Fibroblast of skin of abdomen (primary cell): ENCODE measurements around the gene ARL6IP6. TPM values are rescaled to one million over a fixed set of nuclear protein-coding genes. Genes with fewer than 3 reads are reported as not detected.
A peak's percentile ranks its signal among the peaks of the same experiment; 100 is the strongest.
"Not testable (repeated sequence)": the region's sequence is repeated elsewhere in the genome, so short reads cannot be mapped to it uniquely, and the experiment has no call there.

ENCODE experiments used
- DNase-seq: peaks from one replicate; pipeline ENCODE4 v3.0.0-alpha.2; 2013
- polyA plus RNA-seq, 2 experiments: library from polyadenylated mRNA; unstranded; fragments of 120-200 nt; gene quantifications; one replicate each; pipeline ENCODE4 v1.2.1, GENCODE V29; 2013; ENCODE audit not compliant: insufficient read length in 2 of 2

ARL6IP6 gene
- 32.4 TPM for polyA plus RNA-seq (2013, experiment 1 of 2; ENCODE audit: insufficient read length)
- 35.5 TPM for polyA plus RNA-seq (2013, experiment 2 of 2; ENCODE audit: insufficient read length)

DNA sequence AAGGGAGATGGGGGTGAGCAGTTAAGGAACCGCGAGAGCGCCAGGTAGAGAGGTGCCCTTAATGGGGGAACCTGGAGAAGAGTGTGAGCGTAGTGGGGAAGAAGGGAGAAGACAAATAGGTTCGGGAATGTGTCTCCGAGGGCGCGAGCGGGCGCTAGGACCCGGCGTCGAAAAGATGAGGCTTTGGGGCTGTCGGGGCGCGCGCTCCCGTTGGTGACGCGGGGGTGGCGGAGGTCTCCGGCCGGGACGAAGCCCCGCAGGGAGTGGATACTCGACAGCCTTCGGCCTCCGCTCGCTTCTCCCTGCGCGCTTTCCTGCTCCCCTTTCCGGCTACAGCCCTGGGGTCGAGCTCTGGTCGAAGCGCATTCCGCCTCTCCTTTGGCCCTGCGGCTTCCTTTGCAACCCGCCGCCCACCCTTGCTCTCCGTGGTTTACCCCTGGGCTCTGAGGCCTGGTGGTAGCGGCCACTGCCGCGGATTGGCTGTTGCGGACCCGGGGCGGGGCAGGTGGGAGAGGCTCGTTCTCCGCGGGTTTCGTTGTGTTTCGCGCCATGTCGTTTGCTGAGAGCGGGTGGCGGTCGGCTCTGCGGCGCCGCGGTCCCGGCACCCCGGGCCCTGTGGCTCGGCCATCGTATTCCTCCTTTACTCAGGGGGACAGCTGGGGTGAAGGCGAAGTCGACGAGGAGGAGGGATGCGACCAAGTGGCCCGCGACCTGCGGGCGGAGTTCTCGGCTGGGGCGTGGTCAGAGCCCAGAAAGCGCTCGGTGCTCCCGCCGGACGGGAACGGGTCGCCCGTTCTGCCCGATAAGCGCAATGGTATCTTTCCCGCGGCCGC, at the start of gene ARL6IP6:
Gene ARL6IP6, plus strand, starts transcription at position 545 of the 833 bp plus-strand sequence. Its CDS starts 5 bp downstream, at position 550.
- DNase-seq, result peak; percentile 91

DNA sequence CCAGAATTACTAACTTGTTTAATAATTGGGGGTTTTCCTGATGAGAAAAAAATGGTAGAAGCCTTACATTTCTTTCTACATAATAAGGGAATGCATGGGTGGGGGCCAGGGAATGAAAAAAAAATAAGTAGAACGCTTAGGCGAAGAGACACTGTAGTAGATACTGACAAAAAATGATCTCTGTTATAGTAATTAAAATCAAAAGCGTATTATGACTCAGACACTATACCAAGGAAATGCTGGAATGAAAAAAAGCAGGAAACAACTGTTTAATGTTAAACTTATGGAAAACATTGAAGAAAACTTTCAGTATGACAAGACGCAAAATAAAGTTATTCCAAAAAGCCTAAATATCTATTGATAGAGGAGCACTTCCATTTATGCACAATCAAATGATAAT, 44.1 kb upstream of the ARL6IP6 start:
- DNase-seq, result no peak

DNA sequence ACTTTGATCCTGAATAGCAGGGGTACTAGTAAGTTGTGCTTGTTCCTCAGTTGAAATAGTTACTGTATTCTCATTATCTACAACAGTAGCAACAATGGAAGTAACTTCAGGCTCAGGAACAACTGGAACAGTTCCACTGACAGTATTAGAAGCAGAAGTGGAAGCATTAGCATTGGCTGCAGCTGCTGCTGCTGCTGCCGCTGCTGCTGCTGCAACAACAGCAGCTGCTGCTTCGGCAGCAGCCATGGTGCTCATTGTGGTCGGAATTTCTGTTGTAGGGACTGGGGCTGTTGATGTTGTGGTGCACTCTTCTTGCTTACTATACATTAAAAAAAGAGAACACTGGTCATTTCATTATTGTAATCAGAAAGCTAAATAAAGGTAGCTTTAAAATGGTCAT, 42.0 kb upstream of the ARL6IP6 start:
- DNase-seq, result no peak

DNA sequence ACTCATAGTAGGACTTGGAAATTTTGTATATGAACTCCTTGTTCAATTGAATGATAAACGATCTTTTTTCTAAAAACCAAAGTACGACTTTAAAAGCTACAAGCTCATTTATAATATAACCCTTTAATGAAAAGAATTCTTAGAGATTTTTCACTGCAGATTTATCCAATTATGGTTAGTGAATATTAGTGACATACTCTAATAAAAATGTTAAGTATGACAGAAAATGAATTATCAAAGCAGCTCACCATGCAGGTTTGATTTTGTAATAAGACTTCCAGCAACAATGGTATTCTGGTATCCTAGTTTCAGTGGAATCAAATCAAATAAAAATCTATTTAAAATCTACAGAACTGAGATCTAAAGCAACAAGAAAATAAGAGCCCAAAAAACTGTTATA, 39.6 kb upstream of the ARL6IP6 start:
- peak; percentile 17 for DNase-seq

DNA sequence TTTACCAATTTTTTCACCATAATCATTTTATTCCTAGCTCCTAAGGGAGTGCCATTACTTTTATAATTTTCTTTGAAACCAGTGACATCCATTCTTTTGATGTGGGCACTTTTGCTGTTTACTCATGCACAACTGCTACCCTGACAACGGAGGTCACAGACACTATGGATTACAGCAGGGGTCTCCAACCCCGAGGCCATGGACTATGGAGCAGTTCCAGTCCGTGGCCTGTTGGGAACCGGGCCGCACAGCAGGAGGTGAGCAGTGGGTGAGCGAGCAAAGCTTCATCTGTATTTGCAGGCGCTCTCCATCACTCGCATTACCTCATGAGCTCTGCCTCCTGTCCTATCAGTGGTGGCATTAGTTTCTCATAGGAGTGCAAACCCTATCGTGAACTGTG, 35.8 kb upstream of the ARL6IP6 start:
- no peak for DNase-seq

DNA sequence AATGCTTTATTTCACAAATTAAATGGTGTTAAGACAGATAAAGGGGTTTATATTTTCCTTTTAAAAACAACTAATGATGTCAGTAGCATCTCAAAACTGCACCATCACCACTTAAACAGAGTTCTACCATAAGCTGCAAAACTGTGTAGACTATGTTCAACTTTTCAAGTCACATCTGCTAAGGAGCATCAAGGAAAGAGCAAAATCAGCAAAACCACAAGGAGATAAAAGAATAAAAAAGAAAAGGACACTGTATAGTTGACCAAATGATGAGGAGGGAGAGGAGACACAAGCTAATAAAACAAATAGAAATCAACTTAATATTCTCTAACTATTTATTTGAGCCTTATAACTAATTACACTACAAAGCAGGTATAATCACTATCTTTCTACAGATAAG, 35.0 kb upstream of the ARL6IP6 start:
- DNase-seq, result no peak

DNA sequence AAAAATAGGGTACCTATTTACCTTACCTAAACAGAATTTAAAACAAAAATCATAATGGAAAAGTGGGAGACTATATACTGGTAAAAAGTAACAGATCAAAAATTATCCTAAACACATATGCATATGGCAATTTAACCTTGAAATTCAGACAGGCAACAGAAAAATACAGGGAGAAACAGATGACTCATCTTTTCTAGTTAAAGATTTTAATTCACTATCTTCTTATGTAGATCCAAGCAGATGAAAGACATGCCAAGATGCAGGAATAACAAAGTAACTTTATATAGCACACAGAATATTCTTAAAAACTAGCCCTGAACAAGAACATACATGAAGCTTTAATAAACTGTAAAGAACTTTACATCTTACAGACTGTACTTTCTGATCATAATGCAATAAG, 32.1 kb upstream of the ARL6IP6 start:
- DNase-seq, result no peak

DNA sequence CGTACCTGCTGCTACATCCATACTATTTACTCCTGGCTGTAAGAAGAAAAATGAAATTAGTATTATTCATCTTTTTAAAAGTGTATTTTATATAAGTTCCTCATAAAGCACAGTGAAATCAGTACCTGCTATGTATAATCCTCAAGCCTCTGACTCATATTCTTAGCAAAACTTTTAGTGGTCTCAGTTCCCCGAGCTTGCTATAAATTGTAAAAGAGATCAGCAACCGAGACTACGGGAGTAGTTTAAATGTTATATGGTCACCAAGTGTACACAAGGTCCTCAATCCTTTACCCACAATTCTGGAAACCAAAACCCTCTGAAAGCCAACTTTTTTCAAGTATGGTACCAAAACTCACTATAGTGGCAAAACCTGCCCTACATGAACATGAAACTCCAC, 25.4 kb upstream of the ARL6IP6 start:
- DNase-seq, result no peak

DNA sequence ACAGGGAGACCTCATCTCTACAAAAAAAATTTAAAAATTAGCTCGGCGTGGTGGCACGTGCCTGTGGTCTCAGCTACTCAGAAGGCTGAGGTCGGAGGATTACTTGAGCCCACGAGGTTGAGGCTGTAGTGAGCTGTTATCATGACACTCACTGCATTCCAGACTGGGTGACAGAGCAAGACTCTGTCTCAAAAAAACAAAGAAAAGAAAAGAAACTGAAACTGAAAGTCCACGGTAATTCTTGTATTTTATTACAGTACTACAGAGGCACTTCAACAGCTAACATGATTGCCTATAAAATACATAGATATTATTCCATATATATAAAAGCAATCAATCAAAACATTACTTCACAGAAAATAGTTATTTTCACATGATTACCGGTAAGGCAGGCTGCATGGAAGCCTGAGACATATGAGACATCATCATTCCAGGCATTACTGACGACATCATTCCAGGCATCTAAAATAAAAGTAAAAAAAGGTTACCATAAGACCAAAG, 24.2 kb upstream of the ARL6IP6 start:
- DNase-seq, result peak; percentile 67

DNA sequence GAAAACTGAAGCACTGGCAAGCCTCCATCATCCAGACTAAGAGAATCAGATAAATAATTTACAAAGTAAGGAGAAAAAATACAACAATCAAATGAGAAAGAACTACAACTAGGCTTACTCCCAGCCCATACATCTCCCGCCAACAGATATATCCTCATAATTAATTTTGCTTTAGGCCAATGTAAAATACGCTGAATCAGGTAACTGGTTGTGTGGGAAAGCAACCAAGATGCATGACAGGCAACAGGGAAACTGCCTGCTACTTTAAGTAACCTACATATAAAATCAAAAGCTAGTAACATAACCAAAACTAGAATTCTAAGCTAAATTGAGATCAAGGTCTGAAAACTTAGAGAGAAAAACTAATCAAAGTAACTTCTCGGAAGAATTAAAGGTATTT, 22.7 kb upstream of the ARL6IP6 start:
- DNase-seq, result no peak

DNA sequence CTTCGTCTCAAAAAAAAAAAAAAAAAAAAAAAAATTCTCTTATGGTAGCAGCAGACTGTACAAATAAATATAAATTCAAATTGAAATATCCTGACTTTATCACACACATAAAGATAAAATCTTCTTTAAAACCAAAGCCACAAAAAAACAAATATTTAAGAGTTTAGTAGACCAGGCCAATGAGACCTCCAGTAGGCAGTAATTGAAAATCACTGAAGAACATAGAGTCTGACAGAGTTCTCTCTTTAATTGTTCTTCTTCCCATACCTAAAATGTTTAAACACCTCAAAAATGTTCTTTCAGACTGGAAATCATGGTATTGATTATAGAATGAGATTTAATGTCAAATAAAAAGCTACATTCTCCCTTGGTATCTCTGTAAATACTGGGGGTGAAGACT, 21.9 kb upstream of the ARL6IP6 start:
- DNase-seq, result peak; percentile 47

DNA sequence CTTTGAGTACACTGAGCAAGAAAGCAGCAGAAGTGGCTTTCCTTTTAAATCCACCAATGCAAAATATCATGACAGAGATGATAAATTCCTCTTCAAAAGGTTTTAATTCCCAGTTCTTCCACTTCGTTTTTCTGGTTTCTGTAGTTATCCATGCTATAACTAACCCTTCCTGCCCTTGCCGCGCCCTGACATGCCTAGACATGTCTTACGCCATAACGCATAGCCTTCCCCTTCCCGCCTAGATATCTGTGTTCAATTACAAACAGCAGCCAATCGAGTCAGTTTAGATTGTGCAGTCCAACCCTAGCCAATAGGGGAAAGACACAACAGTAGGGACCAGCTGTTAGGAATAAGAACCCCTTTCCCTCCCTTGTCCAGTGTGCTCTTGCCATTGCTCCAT, 17.2 kb upstream of the ARL6IP6 start:
- DNase-seq, result no peak

DNA sequence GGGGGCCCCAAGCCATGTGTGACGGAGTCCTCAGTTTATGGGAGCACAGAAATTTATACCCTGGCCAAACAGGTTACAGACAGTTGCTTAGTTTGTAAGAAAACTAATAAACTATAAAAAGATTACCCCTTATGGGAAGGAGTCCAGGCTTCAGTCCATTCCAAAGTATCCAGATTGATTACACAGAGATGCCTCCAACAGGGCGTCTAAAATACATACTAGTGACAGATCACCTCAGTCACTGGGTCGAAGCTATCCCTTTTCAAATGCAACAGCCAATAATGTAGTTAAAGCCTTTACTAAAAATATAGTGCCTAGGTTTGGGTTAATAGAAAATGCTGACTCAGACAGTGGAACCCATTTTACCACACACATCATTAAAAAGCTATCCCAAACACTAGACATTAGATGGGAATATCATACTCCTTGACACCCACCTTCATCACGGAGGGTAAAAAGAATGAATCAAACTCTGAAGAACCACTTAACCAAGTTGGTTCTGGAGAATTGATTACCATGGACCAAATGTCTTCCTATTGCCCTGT, 11.9 kb upstream of the ARL6IP6 start:
- no peak for DNase-seq

DNA sequence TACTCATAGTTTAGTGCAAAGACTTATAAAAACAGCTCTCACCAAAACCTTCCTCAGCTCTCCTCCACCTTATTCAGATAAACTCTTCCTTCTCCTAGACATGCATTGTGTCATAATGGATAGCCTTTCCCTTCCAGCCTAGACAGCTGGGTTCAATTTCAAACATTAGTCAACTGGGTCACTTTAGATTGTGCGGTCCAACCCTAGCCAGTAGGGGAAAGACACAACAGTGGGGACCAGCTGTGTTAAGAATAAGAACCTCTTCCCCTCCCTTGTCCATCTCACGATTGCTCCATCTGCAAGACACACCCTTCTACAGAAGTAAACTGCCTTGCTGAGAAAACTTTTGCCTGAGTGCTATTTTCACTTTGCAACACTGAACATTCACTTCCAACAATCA, 9.7 kb upstream of the ARL6IP6 start:
- no peak for DNase-seq

DNA sequence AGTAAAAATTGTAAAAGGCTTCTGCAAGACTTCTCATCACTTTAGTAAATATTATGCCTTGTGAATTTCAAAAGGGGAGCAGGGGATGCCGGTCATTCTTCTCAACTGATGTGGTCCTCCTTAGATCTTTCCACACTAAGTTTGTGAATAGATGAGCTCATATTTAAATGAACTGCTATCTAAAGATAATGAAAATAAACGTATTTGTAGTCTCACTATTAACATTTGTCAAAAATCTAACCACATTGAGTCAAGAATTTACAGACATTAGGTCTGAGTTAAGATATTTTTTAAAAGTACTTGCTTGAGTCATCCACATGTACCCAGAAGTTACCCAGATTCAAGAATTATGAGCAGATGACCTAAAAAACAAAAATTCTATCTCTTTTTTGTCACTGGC, 7.7 kb upstream of the ARL6IP6 start:
- DNase-seq, result peak; percentile 14

DNA sequence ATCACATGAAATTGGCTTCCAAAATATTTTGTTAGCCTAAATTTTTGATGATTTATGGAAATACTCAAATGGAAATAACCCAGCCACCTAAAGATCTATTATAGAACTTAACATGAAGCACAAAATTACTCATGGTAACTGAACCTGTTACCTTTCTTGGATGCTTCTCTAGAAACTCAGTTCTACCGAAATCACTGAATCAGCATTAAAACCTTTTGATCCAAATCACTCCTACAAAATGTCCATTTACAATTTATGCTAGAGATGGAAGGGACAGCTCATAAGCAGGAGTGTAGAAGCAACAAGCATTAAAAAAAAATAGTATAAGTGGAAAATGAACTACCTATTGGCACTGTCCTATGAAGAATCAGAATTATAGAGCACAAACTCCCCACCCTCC, 3.3 kb upstream of the ARL6IP6 start:
- no peak for DNase-seq

DNA sequence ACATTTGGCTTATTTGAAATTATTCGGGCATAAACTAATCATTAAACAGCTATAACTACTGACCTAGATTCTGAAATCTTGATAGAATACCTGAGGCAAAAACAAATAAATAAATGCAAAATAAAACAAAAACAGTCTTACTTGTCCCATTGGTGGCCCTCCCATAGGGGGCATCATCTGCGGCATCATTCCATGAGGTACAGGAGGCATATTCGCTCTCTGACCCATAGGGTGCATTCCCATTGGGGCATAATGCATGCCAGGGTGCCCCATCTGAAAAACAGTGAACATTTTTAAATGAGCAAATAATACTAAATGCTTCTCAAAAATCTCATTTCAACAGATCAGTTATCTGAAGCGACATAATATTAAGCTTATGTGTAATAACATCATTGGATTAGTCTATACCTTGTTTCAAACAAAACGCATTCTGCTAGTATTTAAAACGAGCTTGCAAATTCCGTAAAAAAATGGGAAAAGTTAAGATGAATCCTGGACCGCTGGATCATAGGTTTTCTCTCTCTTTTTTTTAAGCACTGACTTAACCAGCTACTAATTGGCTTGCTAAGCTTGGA, 2.5 kb upstream of the ARL6IP6 start:
- peak; percentile 16 for DNase-seq

DNA sequence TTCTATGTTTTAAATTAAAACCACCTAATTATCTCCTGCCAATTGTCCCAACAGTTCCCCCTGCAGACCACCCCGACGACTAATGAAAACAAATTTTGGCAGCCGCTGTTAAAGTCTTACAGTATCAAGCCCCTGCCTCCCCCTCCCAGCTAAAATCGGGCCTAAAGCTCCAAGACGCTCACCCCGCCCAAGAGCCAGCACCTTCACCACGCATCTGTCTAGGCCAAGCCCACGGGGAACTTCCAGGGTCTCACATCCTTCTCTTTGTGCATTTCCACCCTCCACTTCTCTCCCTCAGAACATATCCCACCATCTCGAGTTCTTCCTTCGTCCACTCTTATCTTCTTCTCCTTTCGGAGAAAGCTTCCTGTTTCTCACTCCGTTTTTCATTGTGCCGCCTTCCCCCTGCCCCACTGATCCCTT, 1.6 kb upstream of the ARL6IP6 start:
- no peak for DNase-seq

DNA sequence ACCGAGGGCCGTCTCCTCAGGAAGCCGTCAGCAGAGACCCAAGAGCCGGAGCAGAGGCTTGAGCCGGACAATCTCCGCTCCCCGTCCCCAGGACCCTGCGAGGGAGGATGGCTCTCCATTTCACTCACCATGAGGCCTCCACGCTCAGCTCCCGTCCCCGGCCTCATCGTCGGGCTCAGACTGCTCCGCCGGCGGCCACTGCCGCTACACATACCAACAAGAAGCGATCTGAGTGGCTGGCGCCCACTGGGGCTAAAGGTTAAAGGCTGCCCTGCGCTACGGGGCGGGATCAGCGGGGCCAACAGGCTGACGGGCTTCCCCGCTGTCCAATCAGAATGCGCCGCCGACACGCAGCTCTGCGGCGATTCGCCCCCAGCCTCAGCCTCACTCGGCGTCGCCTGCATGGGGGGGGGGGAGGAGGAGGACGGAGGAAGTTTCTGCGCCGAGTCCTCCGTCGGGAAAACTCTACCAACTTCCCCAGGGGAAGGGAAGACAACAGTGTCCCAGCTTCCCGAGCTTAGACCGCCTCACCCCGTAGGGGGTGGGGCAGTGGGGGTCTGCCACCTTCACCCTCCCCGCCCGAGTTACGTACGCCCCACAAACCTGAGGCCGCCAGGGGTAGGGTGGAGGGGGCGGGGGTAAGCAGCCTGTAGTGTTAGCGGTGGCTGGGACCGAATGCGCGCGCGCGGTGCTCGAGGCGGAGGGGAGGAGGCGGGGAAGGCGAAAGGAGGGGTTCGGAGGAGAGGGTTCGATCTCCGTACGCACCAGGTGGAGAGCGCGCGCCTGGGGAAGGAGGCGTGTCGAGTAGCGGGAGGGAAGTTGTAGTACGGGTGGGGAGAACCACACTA, 968 bp upstream of the ARL6IP6 start, which contains the start of gene PRPF40A:
Gene PRPF40A, minus strand, starts transcription at position 234 of the 848 bp plus-strand sequence. Its CDS starts 22 bp downstream, at position 212.
- DNase-seq, result peak; percentile 98

DNA sequence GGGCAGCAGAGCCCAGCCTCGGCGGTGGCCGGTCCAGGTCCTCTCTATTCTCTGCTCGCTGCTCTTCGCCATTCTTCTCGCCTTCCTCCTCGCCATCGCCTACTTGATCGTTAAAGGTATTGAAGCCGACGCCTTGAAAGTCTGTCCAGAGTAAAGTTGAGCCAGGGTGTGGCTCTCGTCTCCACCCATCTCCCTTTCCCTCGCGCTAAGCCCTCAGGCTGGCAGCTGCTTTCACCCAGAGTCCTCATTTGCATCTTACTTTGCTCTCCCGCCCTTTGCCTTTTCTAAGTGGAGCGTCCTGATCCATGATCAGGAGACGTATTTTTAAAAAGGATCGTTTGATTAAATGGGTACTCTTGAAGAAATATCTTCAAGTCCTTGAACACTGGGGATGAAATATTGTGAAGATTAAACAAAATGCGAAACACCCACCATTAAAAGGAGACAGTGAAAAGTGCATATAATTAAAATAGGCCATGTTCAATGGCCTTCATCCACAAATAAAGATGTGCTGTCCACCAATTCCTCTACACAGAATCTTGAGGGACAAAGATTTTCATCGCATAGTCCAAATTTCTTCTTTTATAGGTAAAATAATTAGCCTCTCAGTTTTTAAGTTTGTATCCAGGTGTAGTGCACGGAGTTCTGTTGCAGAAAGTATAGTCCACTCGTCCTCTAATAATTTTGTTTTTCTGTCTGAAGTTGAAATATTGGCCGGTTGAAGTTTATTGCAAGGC, 657 bp downstream of the ARL6IP6 start:
- DNase-seq, result peak; percentile 14

DNA sequence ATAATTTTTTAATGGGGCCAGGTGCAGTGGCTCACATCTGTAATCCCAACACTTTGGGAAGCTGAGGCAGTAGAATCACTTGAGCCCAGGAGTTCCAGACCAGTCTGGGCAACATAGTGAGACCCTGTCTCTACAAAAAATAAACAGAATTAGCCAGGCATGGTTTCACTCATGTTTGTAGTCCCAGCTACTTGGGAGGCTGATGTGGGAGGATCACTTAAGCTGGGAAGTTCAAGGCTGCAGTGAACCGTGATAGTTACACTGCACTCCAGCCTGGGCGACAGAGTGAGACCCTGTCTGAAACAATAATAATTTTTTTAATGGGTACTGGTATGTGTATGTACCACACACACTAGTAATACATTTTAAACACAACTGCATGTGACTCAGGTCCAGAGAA, 2.4 kb downstream of the ARL6IP6 start:
- DNase-seq, result no peak

DNA sequence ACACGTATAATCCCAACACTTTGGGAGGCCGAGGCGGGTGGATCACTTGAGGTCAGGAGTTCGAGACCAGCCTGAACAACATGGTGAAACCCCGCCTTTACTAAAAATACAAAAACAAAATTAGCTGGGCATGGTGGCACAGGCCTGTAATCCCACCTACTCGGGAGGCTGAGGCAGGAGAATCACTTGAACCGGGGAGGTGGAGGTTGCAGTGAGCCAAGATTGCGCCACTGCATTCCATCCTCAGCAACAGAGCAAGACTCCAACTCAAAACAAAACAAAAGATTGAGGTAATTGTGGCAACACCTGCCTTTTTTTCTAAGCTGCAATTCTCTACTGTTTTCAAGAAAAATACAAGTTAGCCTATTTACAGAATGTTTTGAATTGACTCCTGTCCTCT, 4.2 kb downstream of the ARL6IP6 start:
- not testable (repeated sequence) for DNase-seq
